Esophagus muscularis mucosa (tissue), 3 donors: ENCODE results near the gene TBC1D22A.

Experiments used
- POLR2A ChIP-seq: fragments of 450-650 bp; IDR thresholded peaks from one replicate; pipeline ENCODE4 v1.6.1; 2017; ENCODE audit warnings: antibody characterized with exemption, moderate library complexity, mild to moderate bottlenecking, low read depth
- POLR2AphosphoS5 ChIP-seq, 2 donors: sonication (generic); formaldehyde crosslinking; IDR thresholded peaks; one replicate each; pipeline ENCODE4 v1.6.1; 2017; ENCODE audit warnings: antibody characterized with exemption in 2 of 2
- TF ChIP-seq, protein P1 (sequence below), 3 experiments: fragments of 200-600 bp in 2 of 3; fragments of 450-650 bp in 1 of 3; sonication (generic) in 2 of 3; IDR thresholded peaks; one replicate each; pipeline ENCODE4 v1.5.1; 2017 to 2019; ENCODE audit warnings: antibody characterized with exemption in 3 of 3, mild to moderate bottlenecking in 2 of 3, moderate library complexity in 1 of 3

DNA sequence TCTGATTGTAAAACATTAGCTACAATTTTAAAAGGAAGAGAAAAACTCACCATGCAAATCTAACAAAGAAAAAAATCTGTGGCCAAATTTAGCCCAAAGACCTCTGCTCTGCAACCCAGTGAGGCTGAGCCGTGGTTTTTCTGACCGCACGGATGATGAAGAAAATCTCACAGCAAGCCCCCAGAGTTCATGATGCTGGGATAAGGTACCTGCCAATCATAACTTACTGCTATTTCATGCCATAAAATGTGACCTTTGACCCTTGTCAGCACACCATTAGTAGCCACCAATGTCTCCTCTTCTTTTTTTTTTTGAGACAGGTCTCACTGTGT, 35.5 kb upstream of the TBC1D22A start:
- TF ChIP-seq POLR2AphosphoS5 (IDR thresholded peaks at IDR 0.05) (no peak), POLR2A (no peak)
- TF ChIP-seq, protein P1, sequence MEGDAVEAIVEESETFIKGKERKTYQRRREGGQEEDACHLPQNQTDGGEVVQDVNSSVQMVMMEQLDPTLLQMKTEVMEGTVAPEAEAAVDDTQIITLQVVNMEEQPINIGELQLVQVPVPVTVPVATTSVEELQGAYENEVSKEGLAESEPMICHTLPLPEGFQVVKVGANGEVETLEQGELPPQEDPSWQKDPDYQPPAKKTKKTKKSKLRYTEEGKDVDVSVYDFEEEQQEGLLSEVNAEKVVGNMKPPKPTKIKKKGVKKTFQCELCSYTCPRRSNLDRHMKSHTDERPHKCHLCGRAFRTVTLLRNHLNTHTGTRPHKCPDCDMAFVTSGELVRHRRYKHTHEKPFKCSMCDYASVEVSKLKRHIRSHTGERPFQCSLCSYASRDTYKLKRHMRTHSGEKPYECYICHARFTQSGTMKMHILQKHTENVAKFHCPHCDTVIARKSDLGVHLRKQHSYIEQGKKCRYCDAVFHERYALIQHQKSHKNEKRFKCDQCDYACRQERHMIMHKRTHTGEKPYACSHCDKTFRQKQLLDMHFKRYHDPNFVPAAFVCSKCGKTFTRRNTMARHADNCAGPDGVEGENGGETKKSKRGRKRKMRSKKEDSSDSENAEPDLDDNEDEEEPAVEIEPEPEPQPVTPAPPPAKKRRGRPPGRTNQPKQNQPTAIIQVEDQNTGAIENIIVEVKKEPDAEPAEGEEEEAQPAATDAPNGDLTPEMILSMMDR (IDR thresholded peaks at IDR 0.05) = no peak
